HG02870 (cell line): Measurements from ENCODE around the gene HLCS.

ENCODE experiments used
- ATAC-seq: cut with Tn5 transposase; IDR thresholded peaks from one replicate; pipeline ENCODE4 v1.9.1; 2021; ENCODE audit warnings: mild to moderate bottlenecking, moderate library complexity; ENCODE audit not compliant: unreplicated experiment

HLCS gene

GRCh38 chr21:36887963-36888362 lies 78.5 kb downstream of the HLCS start:
- no peak for ATAC-seq

- ATAC-seq: no peak
Measured at GRCh38 chr21:36883532-36884486, 82.7 kb downstream of the HLCS start.

- no peak for ATAC-seq
Measured at GRCh38 chr21:36882776-36883175, 83.7 kb downstream of the HLCS start.

- ATAC-seq: no peak
Measured at GRCh38 chr21:36881228-36881627, 85.2 kb downstream of the HLCS start.

- ATAC-seq: no peak
Measured at GRCh38 chr21:36879827-36880226, 86.6 kb downstream of the HLCS start.

GRCh38 chr21:36877741-36878140 lies 88.7 kb downstream of the HLCS start:
- ATAC-seq: no peak

GRCh38 chr21:36874665-36875064 lies 91.8 kb downstream of the HLCS start:
- no peak for ATAC-seq

- ATAC-seq: no peak
Measured at GRCh38 chr21:36873513-36873912, 93.0 kb downstream of the HLCS start.

GRCh38 chr21:36867291-36867905 lies 99.1 kb downstream of the HLCS start:
- ATAC-seq: no peak

- no peak for ATAC-seq
Measured at GRCh38 chr21:36866419-36866818, 100.0 kb downstream of the HLCS start.

GRCh38 chr21:36864974-36865373 lies 101.5 kb downstream of the HLCS start:
- ATAC-seq: no peak

GRCh38 chr21:36863260-36863659 lies 103.2 kb downstream of the HLCS start:
- ATAC-seq: no peak

GRCh38 chr21:36861595-36862323 lies 104.7 kb downstream of the HLCS start:
- no peak for ATAC-seq

- no peak for ATAC-seq
Measured at GRCh38 chr21:36860736-36861594, 105.5 kb downstream of the HLCS start.

GRCh38 chr21:36859744-36860501 lies 106.5 kb downstream of the HLCS start:
- ATAC-seq: no peak

GRCh38 chr21:36858320-36858957 lies 108.0 kb downstream of the HLCS start:
- no peak for ATAC-seq

GRCh38 chr21:36856643-36857042 lies 109.8 kb downstream of the HLCS start:
- ATAC-seq: no peak

GRCh38 chr21:36854391-36854790 lies 112.1 kb downstream of the HLCS start:
- no peak for ATAC-seq

GRCh38 chr21:36852864-36853263 lies 113.6 kb downstream of the HLCS start:
- no peak for ATAC-seq
